ENCODE measurements around the gene LRP8. TPM values are rescaled to one million over a fixed set of nuclear protein-coding genes. Genes with fewer than 3 reads are reported as not detected.

The LRP8 gene
- total RNA-seq, 6 experiments from 2014 or later: 7.2 to 14.9 (median 13.0) TPM

- H3K27ac Mint-ChIP-seq: no peak overlapping the region
- no peak for TF ChIP-seq CTCF (IDR thresholded peaks at IDR 0.05)
- H3K27me3 Mint-ChIP-seq (ENCODE audit: insufficient read depth): no peaks in the 10 kb centered on the region
- no peaks in the 10 kb centered on the region for H3K9me3 Mint-ChIP-seq
- no peak for DNase-seq
- H3K4me3 Mint-ChIP-seq: no peak overlapping the region
- peaks cover 36% of the 10 kb centered on the region for H3K4me1 Mint-ChIP-seq (ENCODE audit: low read depth)
- H3K36me3 Mint-ChIP-seq (ENCODE audit: low read depth): no peaks in the 10 kb centered on the region
These were observed 69.7 kb downstream of the LRP8 start for GRCh38 chr1:53258216-53258615.

- Mint-ChIP-seq H3K36me3 (ENCODE audit: low read depth) (no peaks in the 10 kb centered on the region), H3K27me3 (ENCODE audit: insufficient read depth) (no peaks in the 10 kb centered on the region), H3K4me3 (no peak overlapping the region), H3K27ac (no peak overlapping the region), H3K4me1 (ENCODE audit: low read depth) (peaks cover 36% of the 10 kb centered on the region), H3K9me3 (no peaks in the 10 kb centered on the region)
- DNase-seq: no peak
- TF ChIP-seq CTCF (IDR thresholded peaks at IDR 0.05): no peak
These were observed 70.3 kb downstream of the LRP8 start for GRCh38 chr1:53257454-53258081.

- DNase-seq: no peak
- H3K4me1 Mint-ChIP-seq (ENCODE audit: low read depth): peaks cover 36% of the 10 kb centered on the region
- H3K36me3 Mint-ChIP-seq (ENCODE audit: low read depth): no peaks in the 10 kb centered on the region
- H3K9me3 Mint-ChIP-seq: no peaks in the 10 kb centered on the region
- H3K27me3 Mint-ChIP-seq (ENCODE audit: insufficient read depth): no peaks in the 10 kb centered on the region
- TF ChIP-seq CTCF (IDR thresholded peaks at IDR 0.05): no peak
- no peak overlapping the region for H3K4me3 Mint-ChIP-seq
- H3K27ac Mint-ChIP-seq: no peak overlapping the region
These were observed 71.1 kb downstream of the LRP8 start for GRCh38 chr1:53256511-53257453.

GRCh38 chr1:53255031-53255430 lies 72.8 kb downstream of the LRP8 start:
- peak; percentile 22 for DNase-seq
- Mint-ChIP-seq H3K36me3 (ENCODE audit: low read depth) (0 out of 2 replicates have a peak, but pooled peaks cover 2% of the 10 kb centered on the region), H3K27ac (peak overlapping the region; percentile 97), H3K4me1 (ENCODE audit: low read depth) (peaks cover 36% of the 10 kb centered on the region), H3K4me3 (peak overlapping the region; percentile 6; the same call in 1 of the 2 replicates), H3K27me3 (ENCODE audit: insufficient read depth) (no peaks in the 10 kb centered on the region), H3K9me3 (no peaks in the 10 kb centered on the region)
- TF ChIP-seq CTCF (IDR thresholded peaks at IDR 0.05): peak; percentile 64

- peak overlapping the region; percentile 33 for H3K4me3 Mint-ChIP-seq
- H3K36me3 Mint-ChIP-seq (ENCODE audit: low read depth): 0 out of 2 replicates have a peak, but pooled peaks cover 8% of the 10 kb centered on the region
- no peaks in the 10 kb centered on the region for H3K9me3 Mint-ChIP-seq
- peak; percentile 71 for DNase-seq
- H3K4me1 Mint-ChIP-seq (ENCODE audit: low read depth): peaks cover 43% of the 10 kb centered on the region
- H3K27ac Mint-ChIP-seq: peak overlapping the region; percentile 97
- TF ChIP-seq CTCF (IDR thresholded peaks at IDR 0.05): no peak
- H3K27me3 Mint-ChIP-seq (ENCODE audit: insufficient read depth): no peaks in the 10 kb centered on the region
These were observed 73.7 kb downstream of the LRP8 start for GRCh38 chr1:53254011-53254640.

Data from HFFc6 (cell line).